ENCODE data around the gene RASGRF1.
"Not testable (repeated sequence)": the region's sequence is repeated elsewhere in the genome, so short reads cannot be mapped to it uniquely, and the experiment has no call there.

Gene RASGRF1

DNA sequence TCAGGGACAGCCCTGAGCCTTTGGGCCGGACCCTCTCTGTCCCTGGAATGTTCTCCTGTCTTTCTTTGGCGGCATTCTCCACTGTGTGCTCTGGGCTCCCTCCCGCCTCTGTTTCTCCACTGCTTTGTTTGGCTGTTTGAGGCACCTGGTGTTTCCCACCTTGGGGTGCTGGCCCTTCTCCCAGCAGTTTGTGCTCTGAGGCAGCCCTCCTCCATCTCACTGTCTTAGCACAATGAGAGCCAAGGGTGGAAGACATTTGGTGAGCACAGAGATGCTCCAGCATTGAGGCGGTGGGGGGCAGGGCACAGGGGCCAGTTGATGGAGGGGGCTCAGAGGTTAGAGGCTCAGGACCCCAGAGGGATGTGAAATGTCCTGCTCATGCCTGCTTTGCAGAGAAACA is 54.3 kb downstream of the RASGRF1 start:
- DNase-seq (ENCODE audit: low read depth in 2 of 2) = no peak

DNA sequence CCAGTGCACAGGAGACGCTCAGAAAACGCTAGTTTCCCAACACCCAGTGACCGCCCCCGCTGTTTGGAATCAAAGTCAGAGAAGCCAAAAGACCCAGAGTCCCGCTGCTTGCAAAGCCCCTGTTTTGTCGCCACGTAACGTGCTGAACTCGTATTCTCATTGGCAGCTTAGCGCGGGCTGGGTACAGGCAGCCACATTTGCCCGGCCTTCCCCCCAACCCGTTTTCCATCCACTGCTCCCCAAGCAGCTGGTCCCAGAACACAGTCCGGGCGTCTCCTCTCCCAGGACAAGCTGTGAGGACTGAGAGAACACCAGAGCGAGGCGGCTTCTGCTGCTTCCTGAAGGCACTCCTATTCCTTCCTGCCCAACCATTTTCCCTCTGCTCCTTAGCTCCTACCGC is 54.8 kb downstream of the RASGRF1 start:
- DNase-seq (ENCODE audit: low read depth in 2 of 2) = no peak

DNA sequence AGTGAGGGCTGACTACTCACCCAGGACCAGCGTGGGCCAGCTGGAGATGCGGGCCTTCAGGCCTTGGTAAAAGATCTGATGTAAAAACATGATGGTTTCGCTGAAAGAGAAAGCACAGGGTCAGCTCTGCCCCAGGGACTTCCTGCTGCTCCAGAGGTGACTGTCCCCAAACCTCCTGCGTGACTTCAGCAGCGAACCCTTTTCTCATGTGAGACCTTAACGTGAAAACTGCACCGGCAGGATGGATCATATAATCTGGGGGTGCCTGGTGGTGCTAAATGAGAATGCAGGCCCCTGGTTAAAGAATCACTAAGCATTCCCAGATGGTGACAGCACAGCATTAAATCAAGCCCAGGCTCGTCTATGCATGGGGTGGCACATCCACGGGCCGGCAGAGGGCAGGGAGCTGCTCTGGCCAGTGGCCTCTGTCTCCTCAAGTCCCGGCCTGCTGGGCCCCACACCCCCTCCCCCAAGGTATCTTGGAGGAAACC is 55.4 kb downstream of the RASGRF1 start:
- DNase-seq (ENCODE audit: low read depth in 2 of 2) = no peak

DNA sequence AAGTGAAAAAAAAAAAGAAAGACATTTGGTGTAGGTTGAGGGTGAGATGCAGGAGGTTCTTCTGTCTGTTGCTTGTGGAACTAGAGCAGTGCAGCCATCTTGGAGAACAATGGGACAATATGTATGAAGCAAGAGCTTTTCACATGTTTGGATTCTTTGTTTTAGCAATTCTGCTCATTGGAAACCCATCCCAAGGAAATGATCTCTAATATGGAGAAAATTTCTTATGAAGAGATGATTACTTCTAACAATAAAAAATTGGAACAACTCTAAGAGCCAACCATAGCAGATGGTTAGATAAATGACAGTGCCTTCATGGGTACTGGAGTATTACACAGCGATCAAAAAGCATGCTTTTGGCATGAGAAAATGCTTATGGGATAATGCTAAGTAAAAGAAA is 56.3 kb downstream of the RASGRF1 start:
- DNase-seq (ENCODE audit: low read depth in 2 of 2) = no peak

DNA sequence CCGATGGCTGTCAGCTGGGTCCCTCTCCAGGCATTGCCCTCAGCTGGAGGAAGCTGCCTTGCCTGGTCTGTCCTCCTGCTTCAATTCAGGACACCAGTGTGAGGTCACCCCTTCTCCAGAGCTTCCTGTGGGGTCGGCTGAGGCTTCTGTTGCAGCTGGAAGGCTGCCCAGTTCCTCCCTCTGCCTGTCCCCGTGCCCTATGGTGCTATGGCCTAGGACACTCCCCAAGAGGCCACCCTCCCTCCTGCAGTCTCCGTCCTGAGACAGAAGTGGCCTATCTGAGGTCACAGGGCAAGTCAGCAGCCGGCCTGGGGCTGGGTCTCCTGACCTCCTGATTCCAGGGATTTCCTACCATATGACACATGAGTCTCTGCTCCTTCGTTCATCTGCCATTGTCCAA is 57.9 kb downstream of the RASGRF1 start:
- DNase-seq (ENCODE audit: low read depth in 2 of 2) = no peak

GRCh38 chr15:79031821-79032220 is 58.8 kb downstream of the RASGRF1 start:
- no peak for DNase-seq (ENCODE audit: low read depth in 2 of 2)

DNA sequence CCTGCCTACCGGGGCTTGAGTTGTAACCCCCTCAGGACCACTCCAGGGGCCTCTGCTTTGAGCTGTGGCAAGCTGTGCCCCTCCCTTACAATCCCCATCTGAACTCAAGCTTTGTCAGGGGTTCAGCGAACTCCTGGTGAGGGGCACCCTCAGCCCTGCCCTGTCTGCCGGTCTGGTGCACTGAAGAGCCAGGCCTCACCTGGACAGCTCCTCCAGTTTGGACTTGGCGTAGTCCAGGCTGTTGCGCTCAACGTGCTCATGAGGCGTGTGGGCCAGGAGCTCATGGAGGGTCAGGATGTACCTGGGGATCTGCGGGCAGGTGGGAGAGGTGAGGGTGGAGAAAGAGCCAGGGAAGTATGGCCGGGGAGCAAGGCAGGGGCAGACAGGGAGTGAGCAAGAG is 59.4 kb downstream of the RASGRF1 start:
- no peak for DNase-seq (ENCODE audit: low read depth in 2 of 2)

DNA sequence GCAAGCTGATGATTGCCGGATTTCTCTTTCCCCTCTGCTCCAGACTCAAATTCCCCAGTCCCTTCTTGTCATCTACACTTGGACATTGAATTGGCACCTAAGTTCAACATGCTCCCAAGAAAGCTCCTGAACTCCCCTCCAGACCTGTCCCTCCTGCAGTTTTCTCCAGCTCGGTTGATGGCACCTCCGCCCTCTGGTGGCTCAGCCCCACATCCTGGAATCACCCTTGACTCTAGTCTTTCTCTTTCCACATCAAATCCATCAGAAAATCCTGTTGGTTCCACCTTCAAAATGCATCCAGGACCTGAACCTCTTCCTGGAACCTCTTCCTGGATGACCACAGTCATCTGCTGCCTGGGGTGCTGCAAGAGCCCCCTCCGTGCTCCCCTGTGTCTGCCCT is 60.1 kb downstream of the RASGRF1 start:
- DNase-seq (ENCODE audit: low read depth in 2 of 2) = no peak

GRCh38 chr15:79028411-79028964 is 62.1 kb downstream of the RASGRF1 start:
- no peak for DNase-seq (ENCODE audit: low read depth in 2 of 2)

GRCh38 chr15:79027532-79028410 is 62.8 kb downstream of the RASGRF1 start:
- DNase-seq (ENCODE audit: low read depth in 2 of 2) = no peak

DNA sequence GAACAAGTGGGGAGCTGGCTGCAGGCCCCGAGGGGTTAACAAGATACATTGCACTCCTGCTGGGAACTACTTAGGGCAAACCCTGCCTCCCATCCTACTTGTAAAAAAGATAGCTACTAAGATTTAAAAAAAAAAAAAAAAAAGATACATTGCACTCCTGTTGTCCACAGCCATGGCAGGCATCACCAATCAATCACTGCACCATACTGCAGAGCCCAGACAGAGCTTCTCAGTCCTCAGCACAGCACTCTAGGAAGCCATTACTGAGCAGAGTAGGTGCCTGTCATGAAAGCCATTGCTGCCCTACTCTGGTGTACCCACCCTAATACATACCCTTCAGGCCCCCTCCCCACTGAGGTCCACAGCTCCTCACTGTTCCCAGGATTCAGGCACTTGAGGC is 64.8 kb downstream of the RASGRF1 start:
- DNase-seq (ENCODE audit: low read depth in 2 of 2) = no peak

- no peak for DNase-seq (ENCODE audit: low read depth in 2 of 2)
Measured at GRCh38 chr15:79025201-79025600, 65.4 kb downstream of the RASGRF1 start.

DNA sequence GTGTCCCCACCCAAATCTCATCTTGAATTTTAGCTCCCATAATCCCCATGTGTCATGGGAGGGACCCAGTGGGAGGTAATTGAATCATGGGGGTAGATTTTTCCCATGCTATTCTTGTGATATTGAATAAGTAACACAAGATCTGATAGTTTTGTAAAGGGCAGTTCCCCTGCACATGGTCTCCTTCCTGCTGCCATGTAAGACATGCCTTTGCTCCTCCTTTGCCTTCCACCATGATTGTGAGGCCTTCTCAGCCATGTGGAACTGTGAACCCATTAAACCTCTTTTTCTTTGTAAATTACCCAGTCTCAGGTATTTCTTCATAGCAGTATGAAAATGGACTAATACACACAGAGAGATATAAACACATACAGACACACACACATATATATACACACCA is 66.1 kb downstream of the RASGRF1 start:
- not testable (repeated sequence) for DNase-seq (ENCODE audit: low read depth in 2 of 2)

GRCh38 chr15:79023918-79024317 is 66.7 kb downstream of the RASGRF1 start:
- DNase-seq (ENCODE audit: low read depth in 2 of 2) = no peak

- DNase-seq (ENCODE audit: low read depth in 2 of 2) = no peak
Measured at GRCh38 chr15:79023546-79023890, 67.1 kb downstream of the RASGRF1 start.

DNA sequence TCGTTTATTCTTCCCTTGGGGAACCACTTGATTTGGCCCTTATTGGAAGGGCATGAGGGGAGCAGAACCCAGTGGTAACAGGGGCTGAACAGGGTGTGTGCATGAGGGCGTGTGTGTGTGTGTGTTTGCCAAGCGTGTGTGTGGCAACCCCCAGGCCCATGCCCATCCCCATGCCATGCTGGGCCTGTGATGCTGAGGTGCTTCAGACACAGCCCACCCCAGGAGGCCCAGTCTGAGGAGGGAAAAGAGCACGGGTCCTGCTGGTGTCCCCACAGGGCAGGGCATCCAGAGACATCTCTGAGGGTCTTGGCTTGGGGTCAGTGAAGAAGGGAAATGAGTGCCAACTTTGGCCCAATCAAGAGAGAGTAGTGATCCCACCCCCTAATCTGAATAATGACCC is 71.6 kb downstream of the RASGRF1 start:
- no peak for DNase-seq (ENCODE audit: low read depth in 2 of 2)

- DNase-seq (ENCODE audit: low read depth in 2 of 2) = no peak
Measured at GRCh38 chr15:79017953-79018352, 72.6 kb downstream of the RASGRF1 start.

DNA sequence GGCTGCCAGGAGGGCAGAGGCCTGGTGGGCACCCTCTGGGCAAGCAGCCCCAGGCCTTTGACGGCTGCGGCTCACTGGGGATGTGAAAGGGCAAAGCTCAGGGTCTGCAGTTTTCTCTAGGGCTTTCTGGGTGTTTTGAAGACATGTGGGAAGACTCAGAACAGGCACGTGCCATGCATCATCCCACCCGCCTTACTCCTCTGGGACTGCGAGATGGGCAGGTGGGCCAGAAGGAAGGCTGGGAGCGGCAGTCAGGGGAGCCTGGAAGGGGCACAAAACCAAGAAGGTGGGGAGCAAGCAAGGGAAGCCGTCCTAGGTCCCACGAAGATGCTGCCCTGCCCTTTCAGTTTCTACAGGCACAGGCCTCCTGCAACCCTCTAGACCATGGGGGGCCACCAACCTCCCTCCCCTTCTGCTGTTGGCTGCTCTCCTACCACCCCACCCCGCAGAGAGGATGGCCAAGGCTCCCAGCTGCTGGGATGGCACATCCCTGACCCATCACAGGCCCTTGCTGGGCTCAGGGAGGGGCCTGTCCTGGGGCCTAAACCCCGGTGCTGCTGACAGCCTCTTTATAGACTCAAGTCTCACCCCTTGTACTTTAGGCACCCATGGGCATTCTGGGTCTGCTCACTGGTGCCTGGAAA is 73.9 kb downstream of the RASGRF1 start:
- no peak for DNase-seq (ENCODE audit: low read depth in 2 of 2)

DNA sequence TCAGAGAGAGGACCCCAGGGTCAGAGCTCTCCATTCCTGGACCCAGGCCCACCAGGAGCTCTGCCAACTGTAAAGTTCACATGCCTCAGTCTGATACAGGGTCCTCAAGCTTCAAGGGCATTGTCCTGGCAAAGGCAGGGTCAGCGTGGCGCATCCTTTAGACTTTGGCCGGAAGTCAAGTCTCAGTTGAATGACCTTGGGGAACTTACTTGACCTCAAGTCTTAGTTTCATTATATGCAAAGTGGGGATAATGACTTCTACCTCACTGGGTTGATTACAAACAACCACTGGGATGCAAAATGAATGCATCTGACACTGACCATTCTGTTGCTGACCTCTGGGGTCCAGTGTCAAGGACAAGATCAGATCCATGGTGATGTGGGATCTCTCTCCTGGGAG is 75.2 kb downstream of the RASGRF1 start:
- no peak for DNase-seq (ENCODE audit: low read depth in 2 of 2)

GRCh38 chr15:79010278-79010677 is 80.3 kb downstream of the RASGRF1 start:
- no peak for DNase-seq (ENCODE audit: low read depth in 2 of 2)

DNA sequence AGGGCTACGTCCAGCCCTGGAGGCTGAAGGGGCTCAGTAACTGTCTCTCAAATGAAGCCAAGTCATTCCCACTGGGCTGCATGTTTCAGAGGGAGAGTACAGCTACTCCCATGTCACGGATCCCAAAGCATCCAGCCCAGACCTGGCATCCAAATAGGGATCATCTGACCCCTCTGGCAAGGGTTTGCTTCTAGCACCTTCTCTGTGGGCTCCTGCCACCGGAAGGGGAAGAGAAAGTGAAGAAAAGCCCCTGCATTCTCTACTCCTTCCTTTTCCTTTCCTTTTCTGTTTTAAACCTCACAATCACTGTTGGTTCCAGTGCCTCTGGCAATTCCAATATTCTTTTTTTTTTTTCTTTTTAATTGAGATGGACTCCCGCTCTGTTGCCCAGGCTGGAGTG is 81.2 kb downstream of the RASGRF1 start:
- no peak for DNase-seq (ENCODE audit: low read depth in 2 of 2)

DNA sequence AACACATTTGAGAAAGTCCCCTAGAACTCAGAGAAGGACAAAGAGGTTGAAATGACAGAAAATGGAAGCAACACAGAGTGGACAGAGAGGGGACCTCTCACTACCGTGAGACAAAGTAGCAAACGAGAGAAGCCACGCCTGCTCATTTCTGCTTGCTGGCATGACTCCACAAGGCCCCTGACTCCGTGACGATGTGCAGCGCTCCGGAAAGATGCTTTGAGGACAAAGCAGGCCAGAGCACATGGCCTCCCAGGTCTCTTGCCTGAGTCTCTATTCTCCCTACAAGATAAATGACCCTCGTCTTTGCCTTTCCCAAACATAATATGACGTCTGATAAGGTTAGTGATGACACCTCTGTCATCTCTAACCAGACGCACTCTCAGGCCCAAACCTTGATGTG is 81.9 kb downstream of the RASGRF1 start:
- DNase-seq (ENCODE audit: low read depth in 2 of 2) = no peak

GRCh38 chr15:79007066-79007465 is 83.5 kb downstream of the RASGRF1 start:
- no peak for DNase-seq (ENCODE audit: low read depth in 2 of 2)

Data from stimulated activated CD8-positive, alpha-beta memory T cell treated with anti-CD3 and anti-CD28 coated beads, Interleukin-7, amount 100 ng/mL, for 4 hours (primary cell).